Right atrium auricular region (tissue), 2 donors: Measurements from ENCODE around the gene TEAD3. TPM values are rescaled to one million over a fixed set of nuclear protein-coding genes. Genes with fewer than 3 reads are reported as not detected.
A peak's percentile ranks its signal among the peaks of the same experiment; 100 is the strongest.

Experiments
- DNase-seq: peaks from one replicate; pipeline ENCODE4 v3.0.0-alpha.2; 2019; ENCODE audit warnings: low spot score
- H3K27ac ChIP-seq, 2 donors: fragments of 200-600 bp; sonication (generic); 1 replicate in 1 of 2; 2 replicates in 1 of 2; pipeline ENCODE4 v1.5.1; 2016 to 2019
- H3K27me3 ChIP-seq, 2 donors: fragments of 200-600 bp; sonication (generic); one replicate each; pipeline versions ENCODE4 v1.5.1 to v1.6.0; 2017 to 2019
- H3K36me3 ChIP-seq: fragments of 200-600 bp; sonication (generic); one replicate; pipeline ENCODE4 v1.5.1; 2016
- H3K4me1 ChIP-seq, 2 donors: fragments of 200-600 bp; sonication (generic); one replicate each; pipeline versions ENCODE4 v1.5.1 to v1.6.0; 2017 to 2019
- H3K4me3 ChIP-seq, 2 donors: fragments of 200-600 bp; sonication (generic); 1 replicate in 1 of 2; 2 replicates in 1 of 2; pipeline ENCODE4 v1.5.1; 2017 to 2019; ENCODE audit warnings: mild to moderate bottlenecking in 1 of 2, moderate library complexity in 1 of 2
- H3K9me3 ChIP-seq, 2 donors: fragments of 200-600 bp; sonication (generic); one replicate each; pipeline ENCODE4 v1.5.1; 2019
- total RNA-seq, 2 donors: library from RNA; depleted of rRNA; stranded (reverse); fragments of >200 nt; gene quantifications; one replicate each; pipeline ENCODE4 v1.1.0, GENCODE V29; 2016
- TF ChIP-seq, protein P1 (sequence below), 2 donors: fragments of 200-600 bp; sonication (generic); IDR thresholded peaks; one replicate each; pipeline ENCODE4 v1.5.1; 2019; ENCODE audit warnings: antibody characterized with exemption in 2 of 2

The TEAD3 gene
- total RNA-seq, 2 donors from 2014 or later: 19.3 to 37.1 TPM

DNA sequence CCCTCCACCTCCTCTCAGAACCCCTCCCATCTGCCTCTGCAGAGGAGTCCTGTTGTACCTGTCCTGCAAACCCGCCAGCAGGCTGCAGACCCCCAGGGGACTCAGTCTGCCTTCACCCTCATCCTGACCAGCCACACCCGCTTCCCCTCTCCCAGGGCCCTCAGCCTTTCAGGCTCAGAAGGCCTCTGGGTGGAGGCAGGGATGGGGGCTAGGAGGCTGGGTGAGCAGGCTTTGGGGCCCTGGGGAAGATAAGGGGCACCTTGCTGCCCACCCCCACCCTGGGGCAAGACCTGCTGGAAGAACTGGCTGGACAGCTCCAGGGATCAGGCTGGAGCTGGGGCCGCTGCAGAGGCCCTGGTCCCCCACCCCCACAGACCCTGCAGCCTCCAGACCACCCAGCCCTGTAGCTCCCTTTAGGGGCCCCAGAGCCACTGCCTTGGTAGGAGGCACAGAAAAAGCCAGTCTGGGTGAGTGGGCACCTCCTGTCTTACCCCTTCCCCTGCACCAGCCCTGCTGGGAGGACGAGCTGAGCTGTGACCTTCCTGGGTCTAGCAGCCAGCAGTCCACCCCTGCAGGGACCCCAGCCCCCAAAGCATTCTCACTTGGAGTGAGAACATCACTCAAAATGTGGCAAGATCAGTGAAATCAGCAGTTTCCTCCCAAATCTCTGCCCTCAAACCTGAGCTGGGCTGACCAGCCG, 5.2 kb downstream of the TEAD3 start:
- Histone ChIP-seq H3K27me3 (no peaks in the 10 kb centered on the region), H3K27ac (peak overlapping the region; percentile 83 to 89), H3K9me3 (no peaks in the 10 kb centered on the region), H3K4me1 (peaks cover 0 to 87% of the 10 kb centered on the region in 2 donors), H3K4me3 (no peak overlapping the region), H3K36me3 (no peaks in the 10 kb centered on the region)
- DNase-seq: no peak
- TF ChIP-seq, protein P1, sequence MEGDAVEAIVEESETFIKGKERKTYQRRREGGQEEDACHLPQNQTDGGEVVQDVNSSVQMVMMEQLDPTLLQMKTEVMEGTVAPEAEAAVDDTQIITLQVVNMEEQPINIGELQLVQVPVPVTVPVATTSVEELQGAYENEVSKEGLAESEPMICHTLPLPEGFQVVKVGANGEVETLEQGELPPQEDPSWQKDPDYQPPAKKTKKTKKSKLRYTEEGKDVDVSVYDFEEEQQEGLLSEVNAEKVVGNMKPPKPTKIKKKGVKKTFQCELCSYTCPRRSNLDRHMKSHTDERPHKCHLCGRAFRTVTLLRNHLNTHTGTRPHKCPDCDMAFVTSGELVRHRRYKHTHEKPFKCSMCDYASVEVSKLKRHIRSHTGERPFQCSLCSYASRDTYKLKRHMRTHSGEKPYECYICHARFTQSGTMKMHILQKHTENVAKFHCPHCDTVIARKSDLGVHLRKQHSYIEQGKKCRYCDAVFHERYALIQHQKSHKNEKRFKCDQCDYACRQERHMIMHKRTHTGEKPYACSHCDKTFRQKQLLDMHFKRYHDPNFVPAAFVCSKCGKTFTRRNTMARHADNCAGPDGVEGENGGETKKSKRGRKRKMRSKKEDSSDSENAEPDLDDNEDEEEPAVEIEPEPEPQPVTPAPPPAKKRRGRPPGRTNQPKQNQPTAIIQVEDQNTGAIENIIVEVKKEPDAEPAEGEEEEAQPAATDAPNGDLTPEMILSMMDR (IDR thresholded peaks at IDR 0.05): no peak

DNA sequence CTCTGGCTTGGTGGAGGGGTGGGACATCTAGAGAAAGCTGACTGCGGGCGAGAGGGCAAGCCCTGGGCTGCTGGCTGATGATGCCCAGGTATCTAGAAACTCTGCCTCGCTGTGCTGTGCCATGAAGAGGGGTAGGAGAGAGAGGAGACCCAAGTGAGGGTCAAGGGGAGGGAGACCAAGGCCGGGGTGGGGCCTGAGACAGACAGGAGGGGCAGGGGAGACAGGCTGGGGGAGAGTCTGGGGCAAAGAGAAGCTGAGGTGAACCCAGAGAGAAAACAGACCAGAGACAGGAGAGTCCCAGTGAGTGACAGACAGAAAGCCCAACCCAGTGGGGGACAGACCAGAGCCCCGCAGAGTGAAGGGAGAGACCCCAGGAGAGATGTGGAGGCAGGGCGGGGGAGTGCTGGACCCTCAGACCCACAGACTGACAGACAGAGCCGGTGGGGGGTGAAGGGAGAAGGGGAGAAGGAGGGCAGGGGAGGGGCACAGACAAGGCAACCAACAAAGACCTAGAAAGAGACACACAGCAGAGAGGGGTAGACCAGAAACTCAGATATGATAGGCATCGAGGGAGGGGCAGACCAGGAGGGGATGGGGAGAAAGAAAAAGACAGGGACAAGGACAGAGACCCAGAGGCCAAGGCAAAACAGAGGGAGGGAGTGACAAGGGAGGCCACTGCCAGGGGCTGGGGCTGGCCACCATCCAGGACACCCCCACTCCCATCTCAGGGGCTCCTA, 5.9 kb downstream of the TEAD3 start:
- Histone ChIP-seq H3K4me1 (peaks cover 0 to 94% of the 10 kb centered on the region in 2 donors), H3K4me3 (peak overlapping the region in 1 of 2 donors; percentile 43), H3K36me3 (no peaks in the 10 kb centered on the region), H3K9me3 (no peaks in the 10 kb centered on the region), H3K27me3 (no peaks in the 10 kb centered on the region), H3K27ac (peak overlapping the region; percentile 83 to 89)
- TF ChIP-seq, protein P1 (IDR thresholded peaks at IDR 0.05): no peak
- DNase-seq: no peak

DNA sequence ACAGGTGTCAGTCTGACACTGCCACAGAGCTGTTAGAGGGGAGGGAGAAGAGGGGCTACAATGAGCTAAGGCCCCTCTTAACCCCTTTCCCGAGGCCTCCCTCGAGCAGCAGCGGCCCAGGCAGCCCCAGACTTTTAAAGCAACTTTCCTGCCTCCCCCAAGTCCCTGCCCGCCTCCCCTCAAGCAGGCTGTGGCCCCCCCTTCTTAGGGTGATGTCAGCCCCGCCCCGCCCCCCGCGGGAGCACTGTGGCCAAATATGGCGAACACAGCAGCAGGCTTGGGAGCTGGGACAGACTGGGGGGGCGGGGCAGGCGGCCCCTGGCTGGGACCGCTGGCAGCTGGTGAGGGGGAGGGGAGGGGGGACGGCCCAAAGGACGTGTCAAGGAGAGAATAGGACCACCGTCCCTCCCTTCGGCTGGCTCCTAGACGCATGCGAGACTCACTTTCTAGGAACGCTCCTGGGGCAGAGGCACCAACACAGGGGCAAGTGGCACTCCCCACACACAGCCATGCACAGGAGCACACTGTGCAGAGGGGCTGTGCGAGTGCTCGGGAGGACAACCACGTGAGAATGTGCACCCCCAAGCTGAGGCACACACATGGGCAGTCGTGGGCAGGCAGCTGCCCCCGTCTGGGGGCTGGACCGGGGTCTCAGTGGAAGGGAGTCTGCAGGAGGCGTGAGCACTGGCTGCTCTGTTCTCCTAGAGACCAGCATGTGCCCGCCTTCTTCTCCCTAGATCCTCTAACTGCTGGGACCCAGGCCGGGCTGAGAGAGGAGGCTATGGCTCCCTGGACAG, 6.7 kb downstream of the TEAD3 start:
- peak; percentile 77 for DNase-seq
- TF ChIP-seq, protein P1 (IDR thresholded peaks at IDR 0.05): no peak
- peaks cover 0 to 94% of the 10 kb centered on the region in 2 donors for H3K4me1 ChIP-seq
- no peaks in the 10 kb centered on the region for H3K9me3 ChIP-seq
- no peaks in the 10 kb centered on the region for H3K27me3 ChIP-seq
- H3K4me3 ChIP-seq: peak overlapping the region in 1 of 2 donors; percentile 43
- H3K36me3 ChIP-seq: no peaks in the 10 kb centered on the region
- peak overlapping the region; percentile 83 to 89 for H3K27ac ChIP-seq

DNA sequence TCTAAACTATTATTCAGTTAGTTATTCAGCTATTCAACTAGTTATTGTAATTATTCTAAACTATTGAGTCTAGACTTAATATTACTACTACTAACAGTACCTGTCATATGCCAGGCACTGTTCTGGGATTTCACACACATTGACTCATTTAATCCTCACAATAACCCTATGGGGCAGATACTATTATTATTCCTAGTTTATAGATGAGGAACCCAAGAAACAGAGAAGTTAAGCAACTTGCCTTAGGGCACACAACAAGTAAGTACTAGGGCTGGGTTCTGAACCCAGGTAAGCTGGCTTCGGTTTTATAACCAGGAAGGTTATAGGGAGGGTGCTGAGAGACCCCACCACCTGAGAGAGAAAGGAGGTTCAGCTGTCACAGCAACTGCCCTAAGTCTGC, 7.8 kb downstream of the TEAD3 start:
- DNase-seq: no peak
- Histone ChIP-seq H3K27ac (peak overlapping the region; percentile 83 to 89), H3K36me3 (peaks cover 9% of the 10 kb centered on the region), H3K4me1 (peaks cover 0 to 89% of the 10 kb centered on the region in 2 donors), H3K27me3 (no peaks in the 10 kb centered on the region), H3K4me3 (no peak overlapping the region), H3K9me3 (no peaks in the 10 kb centered on the region)
- TF ChIP-seq, protein P1 (IDR thresholded peaks at IDR 0.05): no peak

DNA sequence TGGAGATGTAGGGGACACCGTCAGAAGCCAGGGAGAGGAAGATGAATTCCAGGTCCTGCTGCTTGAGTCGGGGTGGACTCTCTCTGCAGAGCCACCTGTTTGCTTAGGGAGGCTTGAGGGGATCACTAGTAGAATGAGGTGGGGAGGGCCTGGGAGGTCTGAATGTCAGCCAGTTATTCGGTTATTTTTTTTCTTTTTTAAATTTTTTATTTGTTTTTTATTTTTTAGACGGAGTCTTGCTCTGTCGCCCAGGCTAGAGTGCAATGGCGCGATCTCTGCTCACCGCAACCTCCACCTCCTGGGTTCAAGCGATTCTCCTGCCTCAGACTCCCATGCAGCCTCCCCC, 8.4 kb downstream of the TEAD3 start:
- H3K4me1 ChIP-seq: peaks cover 0 to 83% of the 10 kb centered on the region in 2 donors
- H3K27me3 ChIP-seq: no peaks in the 10 kb centered on the region
- no peaks in the 10 kb centered on the region for H3K9me3 ChIP-seq
- peaks cover 10% of the 10 kb centered on the region for H3K36me3 ChIP-seq
- no peak for DNase-seq
- no peak overlapping the region for H3K4me3 ChIP-seq
- H3K27ac ChIP-seq: peak overlapping the region; percentile 83 to 89
- TF ChIP-seq, protein P1 (IDR thresholded peaks at IDR 0.05): no peak
